Lower leg skin (tissue), 3 donors: ENCODE measurements around the gene STXBP6.

Source experiments
- CTCF ChIP-seq, 3 donors: fragments of 450-650 bp; IDR thresholded peaks; one replicate each; pipeline ENCODE4 v1.5.1; 2016; ENCODE audit warnings: antibody characterized with exemption in 3 of 3, mild to moderate bottlenecking in 3 of 3, moderate library complexity in 2 of 3
- POLR2A ChIP-seq, 2 donors: fragments of 450-650 bp; IDR thresholded peaks; one replicate each; pipeline ENCODE4 v1.6.1; 2016 to 2017; ENCODE audit warnings: antibody characterized with exemption in 2 of 2, mild to moderate bottlenecking in 1 of 2, moderate library complexity in 1 of 2

GRCh38 chr14:24858052-24858451 lies 191.9 kb downstream of the STXBP6 start:
- TF ChIP-seq CTCF (IDR thresholded peaks at IDR 0.05): no peak
- TF ChIP-seq POLR2A (IDR thresholded peaks at IDR 0.05): no peak
